NCI-H510A (cell line): ENCODE results near the gene LENG1.

Source experiments
- DNase-seq: peaks from one replicate; lab custom pipeline; 2025; lab: John Stamatoyannopoulos, UW

Gene LENG1

DNA sequence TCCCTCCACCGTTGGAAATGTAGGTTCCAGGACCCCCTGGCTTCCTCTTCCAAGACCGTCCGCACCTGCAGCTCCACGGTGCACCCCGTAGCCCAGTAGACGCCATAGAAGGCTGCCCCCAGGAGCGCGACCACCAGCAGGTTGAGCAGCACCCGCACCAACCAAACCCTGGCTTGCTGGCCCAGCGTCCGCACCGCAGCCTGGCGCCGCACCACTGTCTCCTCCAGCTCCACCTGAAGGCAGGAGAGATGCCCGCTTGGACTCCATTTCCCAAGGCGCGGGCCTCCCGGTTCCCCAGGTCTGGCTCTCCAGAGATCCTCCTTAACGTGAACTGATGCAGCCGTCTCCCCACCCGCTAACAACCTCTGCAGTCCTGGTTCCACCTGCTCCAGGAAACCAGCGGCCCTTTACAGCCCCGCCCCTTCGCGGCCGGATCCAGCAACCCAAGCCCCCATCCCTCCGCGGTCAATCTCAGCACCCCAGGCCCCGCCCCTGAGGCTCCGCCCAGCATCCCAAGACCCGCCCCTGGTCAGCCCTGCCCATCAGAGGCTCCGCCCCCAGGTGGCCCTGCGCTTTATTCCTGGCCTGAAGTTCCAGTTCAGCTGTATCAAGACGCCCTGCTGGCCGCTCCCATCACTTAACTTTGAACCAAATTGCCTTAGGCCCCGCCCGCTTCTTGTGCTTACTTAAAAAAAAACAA lies 5.0 kb upstream of the LENG1 start:
- DNase-seq: no peak

DNA sequence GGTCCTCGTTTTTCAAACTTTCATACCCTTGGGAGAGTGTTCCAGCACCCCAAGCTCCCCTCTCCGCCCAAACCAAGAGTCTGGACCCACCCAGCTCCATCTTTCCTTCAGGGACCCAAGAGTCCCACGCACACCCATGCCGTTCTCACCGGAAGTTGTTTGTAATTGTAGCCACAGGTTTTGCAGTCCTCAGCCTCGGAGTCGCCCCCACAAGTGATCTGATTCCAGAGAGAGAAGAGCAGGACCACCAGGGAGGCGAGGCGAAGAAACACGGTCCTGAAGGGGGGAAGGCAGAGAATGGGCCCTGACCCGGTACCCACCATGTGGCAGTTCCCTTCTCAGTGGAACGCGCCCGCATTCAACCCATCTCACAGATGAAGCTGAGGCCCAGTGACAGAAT lies 3.4 kb upstream of the LENG1 start:
- no peak for DNase-seq

DNA sequence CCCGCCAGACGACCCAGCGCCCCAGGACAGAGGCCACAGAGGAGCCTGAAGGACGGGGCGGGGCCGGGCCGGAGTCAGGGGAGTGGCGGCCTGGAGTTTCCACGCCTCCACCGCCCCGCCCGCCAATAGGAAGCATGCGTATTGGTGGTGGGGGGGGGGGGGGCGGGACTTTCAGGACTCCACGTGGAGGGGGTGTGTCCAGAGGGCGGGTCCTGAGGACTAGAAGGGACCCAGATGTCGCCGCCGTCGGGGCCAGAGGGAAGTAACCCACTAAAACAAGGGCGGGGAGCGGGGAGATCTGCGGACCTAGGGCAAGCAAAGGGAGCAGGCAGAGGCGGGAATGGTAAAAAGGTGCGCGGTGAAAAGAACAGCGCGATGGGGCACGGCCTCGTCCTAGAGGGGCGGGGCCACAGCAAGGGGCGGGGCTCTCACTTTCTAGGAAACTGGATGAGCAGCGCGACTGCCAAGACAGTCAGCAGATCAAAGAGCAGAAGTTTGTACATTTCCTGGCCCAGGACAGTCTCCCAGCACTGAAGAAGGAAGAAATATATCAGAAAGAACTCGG lies 2.8 kb upstream of the LENG1 start:
- no peak for DNase-seq

DNA sequence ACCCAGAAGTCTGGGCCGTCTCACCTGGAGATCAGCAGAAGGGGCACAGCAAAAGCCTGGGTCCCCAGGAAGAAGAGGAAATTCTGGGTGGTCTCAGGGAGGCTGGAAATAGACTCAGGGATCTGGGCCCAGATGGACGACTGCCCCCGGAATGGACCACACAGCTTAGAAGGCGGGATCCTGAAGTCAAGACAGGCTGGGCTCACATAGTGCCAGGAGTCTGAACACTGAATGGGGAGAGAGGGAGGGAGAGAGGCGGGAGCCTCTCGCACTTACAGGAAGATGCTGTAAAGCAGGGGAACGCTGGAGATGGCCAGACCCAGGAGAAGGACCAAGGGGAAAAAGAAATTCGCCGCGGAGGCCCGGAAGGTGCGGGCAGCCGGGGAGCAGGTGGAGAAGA lies 1.3 kb upstream of the LENG1 start:
- no peak for DNase-seq

- no peak for DNase-seq
Measured at GRCh38 chr19:54160182-54160811, 776 bp upstream of the LENG1 start.

GRCh38 chr19:54158812-54159351 lies 639 bp downstream of the LENG1 start:
- DNase-seq: no peak

DNA sequence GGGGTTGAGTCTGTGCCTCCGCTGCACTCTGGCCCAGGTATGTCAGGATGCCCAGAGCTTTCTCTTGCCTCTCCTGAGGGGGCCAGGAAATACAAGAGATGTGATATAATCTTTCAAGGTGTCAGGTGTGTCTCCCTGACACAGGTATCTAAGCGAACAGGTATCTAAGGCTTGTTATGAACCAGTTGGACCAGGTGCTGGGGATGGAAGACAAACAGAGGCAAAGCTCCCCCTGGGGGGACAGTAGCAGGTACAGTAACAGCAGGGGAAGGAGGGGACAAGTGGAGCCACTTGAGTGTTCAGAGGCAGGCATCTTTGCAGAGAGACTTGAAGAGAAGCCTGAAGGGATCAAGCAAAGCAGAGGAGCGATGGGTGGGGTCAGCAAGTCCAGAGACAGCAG lies 2.6 kb downstream of the LENG1 start:
- no peak for DNase-seq

DNA sequence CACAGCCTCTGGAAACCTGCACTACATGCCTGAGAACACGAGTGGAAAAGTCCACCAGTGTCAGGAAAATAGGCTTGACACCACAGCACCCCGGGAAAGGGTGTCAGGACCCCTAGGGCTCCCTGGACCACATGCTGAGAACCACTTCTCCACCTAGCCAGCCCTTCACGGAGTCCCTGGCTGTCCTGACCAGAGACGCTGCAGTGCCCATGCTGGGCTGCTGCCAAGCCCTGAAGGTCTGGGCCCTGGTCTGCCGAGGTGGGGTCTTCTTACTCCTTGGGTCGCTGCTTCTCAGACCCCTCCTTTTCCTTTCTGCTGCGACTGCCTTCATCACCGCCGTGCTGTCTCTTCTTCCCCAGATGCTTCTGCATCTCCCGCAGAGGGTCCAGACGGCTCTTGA lies 3.0 kb downstream of the LENG1 start:
- DNase-seq: no peak

- DNase-seq: no peak
Measured at GRCh38 chr19:54155694-54156093, 3.8 kb downstream of the LENG1 start.

GRCh38 chr19:54154603-54155345 lies 4.7 kb downstream of the LENG1 start:
- DNase-seq: no peak

DNA sequence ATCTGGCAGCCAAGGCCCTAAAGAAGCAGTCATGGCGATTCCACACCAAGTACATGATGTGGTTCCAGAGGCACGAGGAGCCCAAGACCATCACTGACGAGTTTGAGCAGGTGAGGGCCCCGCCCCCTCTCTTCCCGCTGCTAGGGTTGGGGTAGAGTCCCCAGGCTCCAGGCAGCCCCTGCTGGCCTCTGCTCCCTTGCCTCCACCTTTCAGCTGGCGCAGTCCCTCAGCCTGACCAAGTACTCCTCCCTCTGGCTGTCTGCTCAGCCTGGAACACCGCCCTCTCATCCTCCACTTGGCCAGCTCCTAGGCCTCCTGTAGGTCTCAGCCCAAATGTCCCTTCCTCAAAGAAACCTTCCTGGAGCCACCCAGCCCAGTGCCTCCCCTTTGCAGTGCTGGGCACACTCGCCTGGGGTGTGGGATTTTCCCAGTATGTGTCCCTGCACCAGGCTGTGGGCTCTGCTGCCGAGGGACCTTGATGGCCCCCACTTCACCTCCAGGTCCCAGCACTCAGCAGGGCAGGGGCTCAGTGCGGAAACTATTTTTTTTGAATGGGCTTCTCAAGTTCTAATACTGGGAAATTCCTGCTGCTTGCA lies 5.7 kb downstream of the LENG1 start:
- DNase-seq: no peak

- DNase-seq: no peak
Measured at GRCh38 chr19:54152878-54153524, 6.5 kb downstream of the LENG1 start.

DNA sequence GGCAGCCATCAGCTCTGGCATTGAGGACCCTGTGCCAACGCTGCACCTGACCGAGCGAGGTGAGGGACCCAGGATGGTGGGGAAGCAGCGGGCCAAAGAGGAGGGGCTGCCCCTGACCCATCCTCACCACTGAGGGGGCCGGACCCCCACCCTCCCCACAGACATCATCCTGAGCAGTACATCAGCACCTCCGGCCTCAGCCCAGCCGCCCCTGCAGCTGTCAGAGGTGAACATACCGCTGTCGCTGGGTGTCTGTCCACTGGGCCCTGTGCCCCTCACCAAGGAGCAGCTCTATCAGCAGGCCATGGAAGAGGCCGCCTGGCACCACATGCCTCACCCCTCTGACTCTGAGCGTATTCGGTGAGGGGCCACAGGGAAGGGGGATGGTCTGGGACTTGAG lies 7.3 kb downstream of the LENG1 start:
- no peak for DNase-seq

DNA sequence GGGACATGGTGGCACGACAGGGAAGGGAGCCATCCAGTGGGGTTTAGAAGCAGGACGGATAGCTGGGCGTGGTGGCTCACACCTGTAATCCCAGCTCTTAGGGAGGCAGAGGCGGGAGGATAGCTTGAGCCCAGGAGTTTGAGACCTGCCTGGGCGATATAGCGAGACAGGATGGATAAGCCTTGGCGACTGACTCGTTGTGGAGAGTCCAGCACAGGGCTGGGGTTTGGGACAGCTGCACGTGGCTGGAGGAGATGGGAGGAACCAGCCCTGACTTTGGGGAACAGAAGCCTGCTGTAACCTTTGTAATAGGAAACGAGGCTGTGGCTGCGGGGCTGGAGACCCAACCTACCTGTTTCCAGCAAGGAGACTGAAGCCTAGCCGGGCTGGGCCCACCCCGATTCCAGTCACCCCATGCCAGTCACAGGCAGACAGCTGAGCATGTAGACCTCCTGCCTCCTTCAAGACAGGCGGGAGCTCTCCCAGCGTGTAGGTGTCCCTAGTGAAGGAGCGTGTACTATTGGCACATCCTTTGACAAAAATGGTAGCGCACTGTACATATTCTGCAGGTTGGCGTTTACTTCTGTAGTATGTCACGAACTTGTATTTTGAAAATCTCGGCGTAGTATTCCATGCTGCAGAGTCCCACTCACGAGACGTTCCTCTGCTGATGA lies 8.0 kb downstream of the LENG1 start:
- no peak for DNase-seq

- no peak for DNase-seq
Measured at GRCh38 chr19:54149021-54149812, 10.3 kb downstream of the LENG1 start.

GRCh38 chr19:54148158-54148557 lies 11.4 kb downstream of the LENG1 start:
- no peak for DNase-seq

- no peak for DNase-seq
Measured at GRCh38 chr19:54147676-54148075, 11.8 kb downstream of the LENG1 start.

DNA sequence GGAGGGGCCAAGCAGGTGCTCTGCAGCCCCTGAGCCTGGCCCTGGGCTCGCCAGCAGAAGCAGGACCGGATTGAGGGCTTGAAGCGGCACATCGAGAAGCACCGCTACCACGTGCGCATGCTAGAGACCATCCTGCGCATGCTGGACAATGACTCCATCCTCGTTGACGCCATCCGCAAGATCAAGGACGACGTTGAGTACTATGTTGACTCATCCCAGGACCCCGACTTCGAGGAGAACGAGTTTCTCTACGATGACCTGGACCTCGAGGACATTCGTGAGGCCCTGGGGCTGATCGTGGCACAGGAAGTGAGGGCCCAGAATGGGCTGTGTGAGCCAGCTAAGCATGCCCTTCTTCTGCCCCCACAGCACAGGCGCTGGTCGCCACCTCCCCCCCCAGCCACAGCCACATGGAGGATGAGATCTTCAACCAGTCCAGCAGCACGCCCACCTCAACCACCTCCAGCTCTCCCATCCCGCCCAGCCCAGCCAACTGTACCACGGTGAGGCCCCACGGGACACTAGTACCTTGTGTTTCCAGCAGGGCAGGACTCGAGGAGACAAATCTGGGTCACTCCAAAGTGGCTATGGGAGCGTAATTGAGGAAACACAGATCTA lies 13.9 kb downstream of the LENG1 start:
- no peak for DNase-seq

DNA sequence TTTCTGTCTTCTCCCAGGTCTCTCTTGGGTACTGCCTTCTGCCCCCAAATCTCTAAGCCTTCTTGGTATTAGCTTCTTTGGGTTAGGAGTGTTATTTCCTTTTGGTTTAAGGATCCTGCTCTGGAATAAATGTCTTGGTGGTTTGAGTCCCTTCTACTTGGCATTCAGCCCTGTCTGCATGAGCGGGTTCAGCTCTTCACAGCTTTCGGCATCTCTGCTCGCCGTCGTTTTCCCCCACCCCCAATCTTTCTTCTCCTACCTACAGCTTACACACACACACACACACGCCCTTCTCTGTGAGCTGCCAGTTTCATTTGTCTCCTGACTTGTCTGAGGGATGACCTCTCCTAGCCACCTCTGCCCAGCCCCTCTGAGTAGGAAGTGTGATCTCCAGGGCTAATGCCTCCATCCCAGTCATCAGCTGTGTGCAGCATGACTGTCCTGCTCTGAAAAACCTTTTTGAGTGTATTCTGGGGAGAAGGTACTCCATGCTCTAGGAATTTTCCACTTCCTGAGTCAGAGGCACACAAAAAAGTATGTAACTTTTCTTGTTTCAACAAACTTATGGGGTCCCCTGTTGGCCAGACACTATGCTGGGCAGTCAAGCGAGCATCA lies 17.2 kb downstream of the LENG1 start:
- no peak for DNase-seq
